ENCODE data around the gene LRP1B.

- TF ChIP-seq CTCF (IDR thresholded peaks at IDR 0.05; ENCODE audit: low read depth, low read length, missing input control) (no peak), ATF3 (IDR thresholded peaks at IDR 0.05) (no peak), MAX (IDR thresholded peaks at IDR 0.05) (no peak), JUND (IDR thresholded peaks at IDR 0.05) (no peak), TAF1 (conservative IDR thresholded peaks at IDR 0.05) (no peak)
These were observed 1017.5 kb downstream of the LRP1B start for GRCh38 chr2:141113301-141113700.
